HuH-7 (cell line): ENCODE results near the gene PHLPP1.
"Not testable (repeated sequence)": the region's sequence is repeated elsewhere in the genome, so short reads cannot be mapped to it uniquely, and the experiment has no call there.

ENCODE experiments used
- DNase-seq: peaks from one replicate; pipeline ENCODE4 v3.0.0; 2011; ENCODE audit warnings: low spot score

The PHLPP1 gene

DNA sequence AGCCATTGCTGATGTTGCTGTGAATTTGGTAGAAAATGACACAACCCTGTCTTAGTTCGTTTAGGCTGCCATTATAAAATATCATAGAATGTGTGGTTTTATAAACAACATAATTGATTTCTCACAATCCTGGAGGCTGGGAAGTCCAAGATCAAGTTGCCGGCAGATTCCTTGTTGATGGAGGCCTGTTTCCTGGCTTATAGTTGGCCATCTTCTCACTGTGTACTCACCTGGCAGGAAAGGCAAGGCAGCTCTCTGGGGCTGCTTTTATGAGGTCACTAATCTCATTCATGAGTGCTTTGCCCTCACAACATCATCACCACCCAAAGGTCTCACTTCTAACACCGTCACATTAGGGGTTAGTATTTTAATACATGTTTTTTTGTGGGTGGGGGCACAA, 58.4 kb downstream of the PHLPP1 start:
- DNase-seq = no peak

DNA sequence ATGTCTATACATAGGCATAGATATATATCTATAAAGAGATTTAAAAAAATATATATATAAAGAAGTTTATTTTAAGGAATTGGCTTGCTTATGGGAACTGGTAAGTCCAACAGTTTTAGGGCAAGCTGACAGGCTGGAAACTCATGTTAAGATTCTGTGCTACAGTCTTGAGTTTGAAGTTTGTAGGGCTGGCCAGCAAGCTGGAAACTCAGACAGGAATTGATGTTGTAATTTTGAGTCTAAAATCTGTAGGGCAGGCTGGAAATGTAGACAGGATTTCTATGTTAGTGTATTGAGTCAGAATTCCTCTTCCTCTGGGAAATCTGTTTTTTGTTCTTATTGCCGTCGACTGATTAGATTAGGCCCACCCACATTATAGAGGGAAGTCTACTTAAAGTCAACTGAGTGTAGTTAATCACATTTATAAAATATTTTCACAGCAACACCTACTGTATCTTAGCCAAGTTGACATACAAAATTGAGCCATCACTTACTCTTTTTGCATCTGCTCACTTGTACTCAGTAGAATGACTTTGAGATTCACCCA, 60.8 kb downstream of the PHLPP1 start:
- DNase-seq = no peak

DNA sequence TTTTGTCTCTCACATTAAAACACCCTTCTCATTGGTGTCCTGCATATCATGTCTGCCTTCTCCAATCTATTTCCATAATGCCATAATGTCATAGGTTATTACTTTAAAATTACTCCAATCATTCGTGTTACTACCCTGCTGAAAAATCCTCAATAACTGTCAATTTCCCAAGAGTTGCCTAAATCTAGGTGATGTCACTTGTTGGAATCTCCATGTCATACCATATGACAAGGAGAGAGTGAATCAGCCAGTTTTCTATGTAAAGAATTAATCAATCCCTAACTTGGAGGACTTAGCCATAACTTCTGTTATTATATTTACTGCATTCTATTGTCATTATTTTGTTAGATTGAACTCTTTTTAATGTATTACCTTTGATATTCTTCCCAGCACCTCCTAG, 62.5 kb downstream of the PHLPP1 start:
- DNase-seq = no peak

DNA sequence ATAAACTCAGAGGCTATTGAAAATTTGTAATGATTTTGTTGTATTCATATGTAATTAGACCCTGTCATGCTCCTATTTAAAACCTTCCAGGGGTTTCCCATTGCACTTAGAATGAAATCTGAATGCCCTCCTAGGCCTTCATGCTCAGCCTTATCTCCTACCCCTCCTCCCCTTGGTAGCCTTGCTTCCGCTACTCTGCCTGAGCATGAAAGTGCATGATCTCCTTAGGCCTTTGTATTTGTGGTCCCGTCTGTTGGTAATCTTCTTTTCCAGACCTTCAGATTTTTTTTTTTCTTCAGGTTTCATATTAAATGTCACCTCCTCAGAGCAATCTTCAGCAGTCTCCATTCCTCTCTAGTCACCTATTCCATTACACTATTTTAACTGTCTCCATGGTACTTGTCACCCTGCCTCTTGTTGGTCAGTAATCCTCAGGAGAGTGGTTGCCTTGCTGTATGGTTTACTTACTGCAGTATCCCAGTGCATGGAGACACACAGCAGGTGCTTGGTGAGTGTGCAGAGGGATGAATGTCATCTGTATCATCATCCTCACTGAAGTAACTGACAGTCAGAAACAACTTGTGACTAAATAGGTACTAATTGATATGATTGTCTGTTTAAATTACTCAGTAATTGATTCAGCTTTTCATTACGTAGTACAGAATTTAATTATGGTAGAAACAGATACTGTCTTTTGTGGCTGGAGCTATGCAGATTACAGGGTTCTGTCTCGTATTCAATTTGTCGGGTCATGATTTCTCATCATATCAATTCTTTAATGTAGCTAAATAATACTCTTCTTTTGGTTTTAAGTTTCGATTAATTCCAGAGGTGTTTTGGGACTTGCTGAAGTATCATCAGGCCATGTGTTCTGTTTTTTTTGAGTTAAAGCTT, 63.9 kb downstream of the PHLPP1 start:
- DNase-seq = no peak

DNA sequence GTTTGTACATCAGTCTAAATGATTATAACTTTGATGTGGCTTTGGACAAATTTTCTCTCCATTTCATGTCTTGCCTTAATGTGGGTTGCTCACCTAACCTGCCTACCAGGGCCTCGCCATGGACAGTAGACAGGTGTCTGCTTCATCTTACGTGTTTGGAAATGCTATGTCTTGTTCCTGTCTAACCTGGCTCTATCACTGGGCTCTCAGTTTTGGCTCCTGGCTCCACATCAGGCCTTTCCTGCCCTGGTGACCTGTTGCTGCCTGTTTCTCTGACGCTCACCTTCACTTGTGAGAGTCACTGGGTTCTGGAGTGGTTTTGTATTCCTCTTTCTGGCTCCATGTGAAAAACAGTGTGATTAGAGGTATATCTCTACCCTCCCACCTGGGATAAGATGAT, 65.9 kb downstream of the PHLPP1 start:
- DNase-seq = no peak

DNA sequence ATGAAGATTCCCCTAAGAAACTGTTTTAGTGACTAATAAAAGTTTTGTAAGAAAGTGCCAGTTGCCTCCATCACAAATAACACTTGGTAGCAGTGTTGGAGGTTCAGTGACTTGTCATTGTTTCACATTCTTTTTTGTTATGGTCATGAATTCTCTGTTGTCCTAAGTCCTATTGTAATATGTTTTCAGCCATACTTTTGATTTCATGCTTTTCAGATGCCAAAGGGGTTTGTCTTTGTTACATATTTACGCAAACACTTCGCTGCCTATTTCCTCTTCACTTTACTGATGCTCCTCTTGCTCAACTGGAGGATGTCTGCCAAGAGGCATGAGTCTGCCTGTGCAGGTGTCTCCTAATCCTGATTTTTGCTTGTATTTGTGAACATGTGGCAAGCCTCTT, 66.6 kb downstream of the PHLPP1 start:
- DNase-seq = no peak

DNA sequence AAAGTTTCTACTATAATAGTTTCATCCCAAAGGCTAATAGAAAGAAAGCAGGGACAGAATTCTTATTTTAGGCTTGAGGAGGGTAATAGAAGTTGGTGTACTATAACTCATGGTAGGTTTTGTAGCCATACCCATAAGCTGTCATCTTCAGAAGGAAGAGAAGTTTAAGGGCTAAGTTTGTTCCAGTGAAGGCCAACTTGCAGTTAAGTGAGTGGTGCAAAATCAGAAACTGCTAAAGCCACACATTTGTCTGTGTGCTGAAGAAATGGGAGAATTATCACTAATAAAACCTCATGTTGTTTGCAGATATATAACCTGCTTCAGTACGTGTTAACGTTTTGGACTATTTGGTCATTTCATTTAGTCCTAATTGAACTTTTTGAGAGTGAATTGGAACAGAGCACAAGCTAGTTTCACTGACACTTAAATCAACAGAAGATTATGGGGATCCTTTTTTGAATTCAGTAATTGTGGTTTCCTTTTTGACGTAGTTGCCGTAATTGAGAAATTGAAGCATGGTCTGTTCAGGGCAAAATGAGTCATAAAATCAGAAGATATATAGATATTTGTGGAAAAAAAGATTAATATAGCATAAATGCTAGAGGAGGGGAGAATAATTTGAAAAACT, 69.1 kb downstream of the PHLPP1 start:
- no peak for DNase-seq

DNA sequence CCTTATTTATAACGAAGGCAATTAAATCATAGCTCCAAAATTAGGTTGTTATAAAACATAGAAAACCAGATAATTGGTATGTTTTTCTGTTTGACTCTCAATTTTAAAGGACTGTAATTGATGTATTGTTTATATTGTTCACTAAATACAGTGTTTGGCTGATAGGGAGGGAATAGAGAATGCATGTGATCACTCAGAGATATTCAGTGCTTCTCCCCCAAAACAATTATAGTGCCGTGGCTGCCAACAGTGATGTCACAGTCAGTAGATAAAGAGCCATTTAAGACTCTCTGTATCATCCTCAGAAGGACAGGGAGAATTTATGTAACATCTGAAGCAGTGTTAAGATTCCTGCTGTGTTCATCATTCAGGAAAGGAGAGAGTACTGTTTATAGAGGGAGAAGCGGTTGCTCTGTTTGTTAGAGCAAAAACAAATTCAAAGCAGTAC, 69.6 kb downstream of the PHLPP1 start:
- DNase-seq = no peak

DNA sequence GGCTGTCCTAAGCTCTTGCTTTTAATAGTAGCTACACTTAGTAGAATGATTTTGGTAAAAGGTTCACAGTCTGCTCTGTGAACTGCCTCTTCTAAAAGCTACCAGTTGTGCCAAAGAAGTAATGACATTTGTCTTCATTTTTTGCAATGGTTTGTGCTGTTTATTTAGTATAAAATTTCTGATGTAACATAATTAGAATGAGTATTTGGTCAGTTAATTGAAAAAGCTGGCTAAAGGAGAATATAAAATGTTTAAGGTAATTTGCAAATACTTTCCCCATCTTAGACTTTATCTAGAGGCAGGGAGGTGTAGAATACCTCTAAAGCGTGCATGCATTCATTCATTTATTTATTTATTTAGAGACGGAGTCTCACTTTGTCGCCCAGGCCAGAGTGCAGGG, 71.3 kb downstream of the PHLPP1 start:
- DNase-seq = no peak

DNA sequence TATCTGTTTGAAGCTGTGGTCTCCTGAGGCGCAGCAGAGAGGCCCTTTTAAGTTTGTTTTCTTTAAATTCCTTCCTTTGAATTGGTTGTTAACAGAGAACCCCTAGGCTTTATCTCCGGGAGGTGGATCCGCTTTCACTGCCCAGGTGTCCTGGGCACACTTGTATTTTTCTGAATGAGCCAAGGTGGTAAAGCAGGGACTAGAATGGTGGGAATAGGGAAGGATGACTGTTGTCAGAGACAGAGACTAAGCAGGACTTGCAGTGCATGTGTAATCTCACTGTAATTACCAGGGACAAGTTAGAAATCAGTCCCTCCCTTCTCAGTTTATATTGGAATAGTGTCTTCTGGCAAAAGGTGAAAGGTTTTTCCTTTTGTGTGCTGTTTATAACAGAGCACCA, 72.8 kb downstream of the PHLPP1 start:
- no peak for DNase-seq

DNA sequence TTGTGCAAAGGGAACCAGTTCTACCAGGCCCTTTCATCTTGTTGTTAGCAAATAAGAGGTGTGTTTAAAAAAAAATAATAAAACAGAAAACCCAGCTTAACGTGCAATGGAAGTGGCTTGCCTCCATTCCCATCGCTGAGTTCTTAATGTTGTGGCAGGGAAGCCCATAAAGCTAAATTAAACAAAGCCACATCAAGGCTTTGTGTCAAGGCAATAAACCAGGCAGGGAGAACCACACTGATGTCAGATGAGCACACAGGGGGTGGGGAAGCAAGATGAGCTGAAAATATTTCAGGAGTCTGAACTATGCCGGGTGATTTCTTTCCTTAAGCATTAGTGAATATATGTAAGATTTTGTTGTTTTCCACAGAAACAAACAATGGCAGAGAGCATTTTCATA, 73.5 kb downstream of the PHLPP1 start:
- DNase-seq = no peak

DNA sequence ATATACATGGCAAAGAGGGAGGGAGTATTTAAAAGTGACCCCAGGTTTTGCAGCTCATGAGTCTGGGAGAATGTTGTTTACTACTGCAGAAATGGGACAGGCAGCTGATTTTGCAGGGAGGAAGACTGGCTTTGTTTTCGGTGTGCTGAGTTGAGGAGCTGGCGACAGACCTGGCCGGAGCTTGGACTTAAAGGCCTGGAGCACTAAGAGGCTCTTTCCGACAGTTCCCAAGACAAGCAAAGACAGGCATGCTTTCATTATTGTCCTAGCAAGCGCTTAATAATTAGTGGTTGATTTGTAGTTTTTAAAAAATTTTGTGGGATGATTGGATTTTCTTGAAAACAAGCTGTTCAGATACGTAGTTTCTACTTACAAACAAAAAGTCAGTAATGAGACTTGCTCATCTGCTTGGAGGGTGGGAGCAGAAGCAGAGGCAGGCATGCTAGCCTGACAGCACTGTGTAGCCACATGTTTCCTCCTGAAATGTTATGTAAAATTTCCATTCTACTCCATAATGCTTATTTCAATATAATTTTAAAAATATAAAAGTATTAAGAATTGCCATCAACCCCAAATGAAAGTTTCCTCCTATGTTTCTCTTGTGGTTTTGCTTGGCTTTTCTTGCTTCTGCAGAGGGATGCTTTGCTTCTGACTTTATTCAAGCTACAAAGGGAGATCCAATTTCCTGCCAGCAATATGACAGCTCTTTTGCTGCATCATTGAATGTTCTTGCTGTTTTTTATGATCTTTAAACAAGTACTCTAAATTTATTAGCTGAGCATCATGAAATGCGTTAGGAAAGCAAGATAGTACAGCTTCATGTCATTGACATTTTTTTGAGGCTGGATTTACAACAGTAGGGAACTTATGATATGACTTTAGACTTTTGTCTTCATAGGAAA, 75.8 kb downstream of the PHLPP1 start:
- no peak for DNase-seq

DNA sequence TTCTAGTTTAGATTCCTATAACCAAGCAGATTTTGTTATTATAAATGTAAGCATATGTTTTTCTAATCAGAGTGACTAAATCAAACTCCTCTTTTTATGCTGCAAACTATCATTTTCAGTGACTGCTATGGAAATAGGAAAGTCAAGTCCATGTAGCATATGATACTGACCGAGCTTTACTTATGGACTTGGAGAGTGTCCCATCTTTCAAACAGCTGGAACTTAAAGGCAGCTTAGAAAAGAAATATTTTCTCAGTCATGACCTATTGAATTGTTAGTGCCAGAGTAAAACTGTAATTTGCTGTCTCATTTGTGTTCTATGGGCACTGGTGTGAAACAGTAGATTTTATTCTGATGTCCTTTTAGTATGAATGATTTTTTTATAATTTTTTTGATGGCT, 76.7 kb downstream of the PHLPP1 start:
- DNase-seq = no peak

DNA sequence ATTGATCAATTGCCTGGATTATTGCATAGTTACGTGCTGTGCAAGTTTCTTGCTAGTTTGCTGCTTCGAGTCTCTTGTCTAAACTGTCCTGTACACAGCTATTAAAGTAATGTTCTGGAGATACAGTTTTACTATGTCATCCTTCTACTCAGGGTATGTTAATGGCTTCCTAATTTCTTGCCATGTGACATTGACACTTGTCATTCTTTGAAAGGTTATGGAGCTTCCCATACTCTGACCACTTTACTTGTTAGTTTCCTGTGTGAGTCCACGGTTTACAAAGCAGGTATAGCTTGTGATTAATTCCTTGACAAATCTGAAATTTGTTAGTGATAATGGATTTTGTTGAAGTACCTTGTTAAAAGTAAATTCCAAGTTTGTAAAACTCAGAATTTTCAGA, 80.5 kb downstream of the PHLPP1 start:
- DNase-seq = no peak

DNA sequence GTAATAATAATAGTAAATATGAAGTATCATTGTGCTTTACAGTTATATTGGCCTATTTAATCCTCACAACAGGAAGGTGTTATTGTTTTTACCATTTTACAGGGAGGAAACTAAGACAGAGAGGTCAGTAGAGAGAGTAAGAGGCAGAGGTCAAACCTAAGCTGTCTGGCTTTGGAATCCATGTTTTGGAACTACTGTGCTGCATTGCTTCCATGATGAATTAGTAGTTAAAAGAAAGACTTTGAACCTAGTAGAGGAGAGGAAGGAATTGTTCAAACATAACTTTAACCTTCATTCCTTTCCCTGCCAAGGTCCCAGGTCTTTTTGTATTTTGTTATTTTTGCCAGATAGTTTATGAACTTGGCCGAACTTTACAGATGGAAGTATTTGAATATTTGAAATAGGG, 80.9 kb downstream of the PHLPP1 start:
- no peak for DNase-seq

DNA sequence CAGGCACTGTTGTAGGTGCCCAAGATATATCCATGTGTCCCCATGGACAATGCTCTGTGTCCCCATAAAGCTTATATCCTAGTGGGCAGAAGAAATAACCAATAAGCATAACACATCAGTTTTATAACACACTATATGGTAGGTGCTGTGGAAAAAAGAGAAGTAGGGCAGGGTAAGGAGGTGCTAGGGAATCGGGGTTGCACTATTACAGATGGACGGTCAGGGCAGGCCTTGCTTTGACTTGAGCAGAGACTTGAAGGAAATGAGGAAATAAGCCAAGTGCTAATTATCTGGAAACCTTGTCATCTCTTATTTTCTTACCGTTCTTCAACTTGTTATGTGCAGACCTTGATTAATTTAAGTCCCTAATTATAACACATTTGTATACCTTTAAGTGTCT, 82.0 kb downstream of the PHLPP1 start:
- no peak for DNase-seq

DNA sequence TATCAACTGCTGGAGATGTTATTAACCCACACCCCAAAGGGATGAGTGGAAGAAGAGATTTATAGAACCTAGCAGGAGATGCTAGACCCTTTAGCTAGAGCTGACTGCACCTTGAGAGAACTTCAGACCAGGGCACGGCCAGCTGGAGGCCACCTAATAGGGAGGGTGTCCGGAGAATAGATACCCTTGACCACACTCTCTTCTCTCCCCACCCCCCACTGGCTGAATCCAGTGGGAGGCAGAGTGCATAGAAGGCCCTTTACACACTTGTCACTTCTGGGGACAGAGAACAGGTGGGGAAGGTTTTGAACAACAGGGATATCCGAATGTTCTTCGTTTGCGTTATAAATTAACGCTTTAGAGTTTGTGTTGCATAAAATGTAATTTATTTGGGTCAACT, 84.6 kb downstream of the PHLPP1 start:
- no peak for DNase-seq

DNA sequence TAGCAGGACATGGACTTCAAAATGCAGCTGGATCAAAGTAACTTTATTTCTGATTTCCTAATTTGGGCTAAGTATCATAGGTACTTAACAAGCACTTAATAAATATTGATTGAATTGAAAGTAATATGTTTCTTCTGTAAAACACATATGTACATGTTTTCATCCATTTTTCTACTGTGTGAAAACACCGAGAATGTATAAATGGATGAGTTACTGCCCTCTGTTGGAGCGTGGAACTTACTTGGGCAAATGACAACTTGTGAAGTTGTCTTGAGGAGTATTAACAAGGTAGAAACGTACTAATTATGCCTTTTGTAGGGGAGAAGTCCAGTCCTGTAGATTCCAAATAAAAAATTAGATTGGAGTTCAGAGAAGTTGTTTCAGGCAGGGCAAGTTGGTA, 87.2 kb downstream of the PHLPP1 start:
- DNase-seq = no peak

DNA sequence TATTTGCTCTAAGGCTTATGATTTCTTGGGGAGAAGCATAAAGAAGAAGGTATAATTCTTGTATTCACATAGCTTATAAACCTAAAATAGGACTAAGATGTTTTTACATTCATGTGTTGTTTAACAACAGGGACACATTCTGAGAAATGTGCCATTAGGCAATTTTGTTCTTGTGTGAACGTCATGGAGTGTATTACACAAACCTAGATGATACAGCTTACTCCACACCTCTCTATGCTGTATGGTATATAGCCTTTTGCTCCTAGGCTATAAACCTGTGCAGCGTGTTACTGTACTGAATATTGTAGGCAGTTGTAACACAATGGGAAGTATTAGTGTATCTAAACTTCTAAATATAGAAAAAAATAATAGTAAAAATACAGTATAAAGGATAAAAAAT, 92.1 kb downstream of the PHLPP1 start:
- DNase-seq = no peak

DNA sequence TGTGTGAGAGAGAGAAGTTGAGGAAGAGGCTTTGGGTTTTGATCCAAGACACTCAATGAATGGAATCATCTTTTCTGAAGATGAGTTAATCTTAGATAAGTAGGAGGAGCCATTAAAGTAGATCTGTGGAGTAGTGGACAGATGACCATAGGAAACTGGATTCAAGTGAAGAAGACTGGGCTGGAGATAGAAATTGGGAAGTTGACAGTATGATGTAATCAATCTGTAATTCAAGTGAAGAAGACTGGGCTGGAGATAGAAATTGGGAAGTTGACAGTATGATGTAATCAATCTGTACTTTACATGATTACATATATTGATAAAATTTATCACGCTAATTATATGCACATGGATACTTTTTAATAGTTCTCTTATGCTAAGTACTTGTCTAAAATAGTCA, 92.8 kb downstream of the PHLPP1 start:
- DNase-seq = no peak

DNA sequence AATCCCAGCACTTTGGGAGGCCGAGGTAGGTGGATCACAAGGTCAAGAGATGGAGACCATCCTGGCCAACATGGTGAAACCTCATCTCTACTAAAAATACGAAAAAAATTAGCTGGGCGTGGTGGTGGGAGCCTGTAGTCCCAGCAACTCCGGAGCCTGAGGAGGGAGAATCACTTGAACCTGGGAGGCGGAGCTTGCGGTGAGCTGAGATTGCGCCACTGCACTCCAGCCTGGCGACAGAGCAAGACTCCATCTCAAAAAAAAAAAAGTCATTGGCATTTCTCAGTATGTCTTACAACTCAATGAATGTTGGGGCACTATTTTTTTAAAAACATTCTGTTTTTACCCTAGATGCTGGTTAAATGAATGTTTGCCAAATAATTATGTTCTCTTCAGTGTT, 94.1 kb downstream of the PHLPP1 start:
- not testable (repeated sequence) for DNase-seq

DNA sequence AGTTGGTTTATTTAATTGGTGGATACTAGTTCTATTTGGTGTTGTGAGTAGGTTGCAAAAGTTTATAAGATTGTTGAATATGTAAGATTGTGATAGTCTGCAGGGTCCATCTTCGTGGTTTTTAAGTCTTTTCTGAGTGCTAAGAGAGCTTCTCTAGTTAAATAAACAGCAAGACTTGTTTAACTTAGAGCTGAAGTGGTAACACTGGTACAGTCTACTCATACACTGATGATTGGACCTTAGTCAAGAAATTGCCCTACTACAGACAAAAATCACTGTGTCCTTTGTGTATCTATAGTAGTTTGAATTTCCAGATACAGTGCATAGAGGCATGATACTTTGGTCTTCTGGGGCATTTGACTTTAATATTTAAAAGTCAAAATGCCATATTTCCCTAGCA, 94.6 kb downstream of the PHLPP1 start:
- no peak for DNase-seq
